ENCODE results near the gene TNN. TPM values are rescaled to one million over a fixed set of nuclear protein-coding genes. Genes with fewer than 3 reads are reported as not detected.

TNN gene
- total RNA-seq, 1 experiment from 2014 or later: not detected

DNA sequence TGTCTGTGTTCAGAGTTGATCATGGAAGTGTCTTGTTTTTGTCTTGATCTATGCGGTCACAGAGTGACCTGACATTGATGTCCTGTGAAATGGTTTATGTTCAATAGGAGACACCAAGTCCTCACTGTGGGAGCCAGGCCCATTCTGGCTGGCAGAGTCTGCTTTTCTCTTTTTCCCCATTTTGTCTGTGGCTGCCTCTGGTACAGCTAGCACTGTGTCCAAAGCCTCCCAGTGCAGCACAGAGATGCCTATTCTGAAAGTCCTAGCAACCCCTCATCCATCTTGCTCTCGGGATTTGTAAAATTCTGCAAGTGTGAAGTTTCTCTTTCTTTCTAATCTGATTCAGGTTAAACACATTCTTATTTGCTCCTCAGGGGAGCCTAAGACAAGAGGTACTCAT, 14.3 kb downstream of the TNN start:
- no peak for TF ChIP-seq CTCF (IDR thresholded peaks at IDR 0.05; ENCODE audit: insufficient read depth in 1 of 2, low read depth in 1 of 2, low read length in 1 of 2, severe bottlenecking in 1 of 2, unreplicated experiment in 1 of 2)
- Histone ChIP-seq H3K9me3 (no peaks in the 10 kb centered on the region), H3K4me3 (ENCODE audit: low read depth, low read length) (no peak overlapping the region), H3K36me3 (ENCODE audit: control insufficient read depth, insufficient read depth, low read length) (no peaks in the 10 kb centered on the region), H3K27me3 (replicated peaks; ENCODE audit: control insufficient read depth, insufficient read depth, low read length) (0 out of 2 replicates have a peak, but pooled peaks cover 1% of the 10 kb centered on the region), H3K4me1 (no peaks in the 10 kb centered on the region)
- H3K4me3 Mint-ChIP-seq (ENCODE audit: unreplicated experiment): no peak overlapping the region
- peaks cover 3% of the 10 kb centered on the region for H3K27me3 Mint-ChIP-seq (ENCODE audit: insufficient read depth, unreplicated experiment)
- POLR2A ChIA-PET: no interaction called here
- CTCF ChIA-PET: no interaction called here
- H3K36me3 Mint-ChIP-seq (ENCODE audit: insufficient read depth, unreplicated experiment): no peaks in the 10 kb centered on the region
- H3K4me1 Mint-ChIP-seq (ENCODE audit: low read depth, unreplicated experiment): no peaks in the 10 kb centered on the region
- DNase-seq: no peak
- intact Hi-C loops (cut with micrococcal nuclease; ENCODE audit: unreplicated experiment): no loop called here
- BruUV-seq (replicated peaks): no TSS peak
- no peak overlapping the region for H3K27ac Mint-ChIP-seq (ENCODE audit: unreplicated experiment)
- H3K9me3 Mint-ChIP-seq (ENCODE audit: unreplicated experiment): no peaks in the 10 kb centered on the region

GRCh38 chr1:175088525-175088951, 20.9 kb downstream of the TNN start:
- H3K4me3 ChIP-seq (ENCODE audit: low read depth, low read length): no peak overlapping the region
- no TSS peak for BruUV-seq (replicated peaks)
- H3K4me1 ChIP-seq: no peaks in the 10 kb centered on the region
- no peak for DNase-seq
- no peaks in the 10 kb centered on the region for H3K36me3 ChIP-seq (ENCODE audit: control insufficient read depth, insufficient read depth, low read length)
- Mint-ChIP-seq H3K4me1 (ENCODE audit: low read depth, unreplicated experiment) (no peaks in the 10 kb centered on the region), H3K36me3 (ENCODE audit: insufficient read depth, unreplicated experiment) (no peaks in the 10 kb centered on the region), H3K27ac (ENCODE audit: unreplicated experiment) (no peak overlapping the region), H3K27me3 (ENCODE audit: insufficient read depth, unreplicated experiment) (no peaks in the 10 kb centered on the region), H3K9me3 (ENCODE audit: unreplicated experiment) (no peaks in the 10 kb centered on the region), H3K4me3 (ENCODE audit: unreplicated experiment) (no peak overlapping the region)
- intact Hi-C loops (cut with micrococcal nuclease; ENCODE audit: unreplicated experiment): no loop called here
- ChIA-PET CTCF (no interaction called here), POLR2A (no interaction called here)
- no peak for TF ChIP-seq CTCF (IDR thresholded peaks at IDR 0.05; ENCODE audit: insufficient read depth in 1 of 2, low read depth in 1 of 2, low read length in 1 of 2, severe bottlenecking in 1 of 2, unreplicated experiment in 1 of 2)
- H3K27me3 ChIP-seq (replicated peaks; ENCODE audit: control insufficient read depth, insufficient read depth, low read length): no peaks in the 10 kb centered on the region
- H3K9me3 ChIP-seq: no peaks in the 10 kb centered on the region

GRCh38 chr1:175089136-175089718, 21.6 kb downstream of the TNN start:
- intact Hi-C loops (cut with micrococcal nuclease; ENCODE audit: unreplicated experiment): no loop called here
- H3K36me3 Mint-ChIP-seq (ENCODE audit: insufficient read depth, unreplicated experiment): no peaks in the 10 kb centered on the region
- no peaks in the 10 kb centered on the region for H3K9me3 ChIP-seq
- H3K27ac Mint-ChIP-seq (ENCODE audit: unreplicated experiment): no peak overlapping the region
- no peak overlapping the region for H3K4me3 ChIP-seq (ENCODE audit: low read depth, low read length)
- POLR2A ChIA-PET: no interaction called here
- no TSS peak for BruUV-seq (replicated peaks)
- no peaks in the 10 kb centered on the region for H3K4me1 ChIP-seq
- no peak for DNase-seq
- no peaks in the 10 kb centered on the region for H3K4me1 Mint-ChIP-seq (ENCODE audit: low read depth, unreplicated experiment)
- no peaks in the 10 kb centered on the region for H3K36me3 ChIP-seq (ENCODE audit: control insufficient read depth, insufficient read depth, low read length)
- no peaks in the 10 kb centered on the region for H3K27me3 ChIP-seq (replicated peaks; ENCODE audit: control insufficient read depth, insufficient read depth, low read length)
- no peak overlapping the region for H3K4me3 Mint-ChIP-seq (ENCODE audit: unreplicated experiment)
- CTCF ChIA-PET: no interaction called here
- no peak for TF ChIP-seq CTCF (IDR thresholded peaks at IDR 0.05; ENCODE audit: insufficient read depth in 1 of 2, low read depth in 1 of 2, low read length in 1 of 2, severe bottlenecking in 1 of 2, unreplicated experiment in 1 of 2)
- H3K9me3 Mint-ChIP-seq (ENCODE audit: unreplicated experiment): no peaks in the 10 kb centered on the region
- H3K27me3 Mint-ChIP-seq (ENCODE audit: insufficient read depth, unreplicated experiment): no peaks in the 10 kb centered on the region
